BJ (cell line): ENCODE measurements around the gene MAK. TPM values are rescaled to one million over a fixed set of nuclear protein-coding genes. Genes with fewer than 3 reads are reported as not detected.
A peak's percentile ranks its signal among the peaks of the same experiment; 100 is the strongest.
"Not testable (repeated sequence)": the region's sequence is repeated elsewhere in the genome, so short reads cannot be mapped to it uniquely, and the experiment has no call there.

ENCODE experiments used
- CTCF ChIA-PET: fragments of 350-600 bp; formaldehyde crosslinking; extraction: SDS; loops from one replicate; lab custom pipeline; 2021; ENCODE audit warnings: antibody characterized with exemption, inconsistent platforms; lab: Yijun Ruan, JAX
- POLR2A ChIA-PET: fragments of 300-600 bp; sonication (Branson Sonifier 250); formaldehyde crosslinking; extraction: SDS; loops from one replicate; lab custom pipeline; 2021; ENCODE audit warnings: antibody characterized with exemption; lab: Charles Lee
- DNase-seq: peaks from one replicate; pipeline ENCODE4 v3.0.0-alpha.2; 2011; ENCODE audit warnings: low read depth
- H3K27me3 ChIP-seq: 2 replicates; pipeline ENCODE4 v1.6.0; 2011; ENCODE audit warnings: low read length; ENCODE audit not compliant: control insufficient read depth, insufficient read depth
- H3K36me3 ChIP-seq: 2 replicates; pipeline ENCODE4 v1.5.1; 2011; ENCODE audit warnings: low read length; ENCODE audit not compliant: control insufficient read depth, insufficient read depth
- H3K4me3 ChIP-seq: 2 replicates; pipeline ENCODE4 v1.5.1; 2011; ENCODE audit warnings: low read depth, mild to moderate bottlenecking, control low read depth, low read length
- CTCF ChIP-seq: IDR thresholded peaks from 2 replicates; pipeline ENCODE4 v1.5.1; 2011; ENCODE audit warnings: low read depth, mild to moderate bottlenecking, control low read depth, inconsistent platforms, low read length, moderate library complexity; ENCODE audit not compliant: insufficient read depth
- polyA minus RNA-seq: library from RNA; depleted of rRNA, polyadenylated mRNA; stranded (reverse); fragments of >200 nt; gene quantifications from 2 replicates; pipeline ENCODE4 v1.2.3, GENCODE V29; 2011; rRNA and poly(A)+ RNA removed
- polyA plus RNA-seq: library from polyadenylated mRNA; depleted of rRNA; stranded (reverse); fragments of >200 nt; gene quantifications from 2 replicates; pipeline ENCODE4 v1.2.3, GENCODE V29; 2011; rRNA removed

MAK gene
- polyA plus RNA-seq: not detected in 2 replicates
- 0.05 TPM in 1 of 2 replicates, not detected in the other for polyA minus RNA-seq

GRCh38 chr6:10837995-10838793 lies at the start of gene MAK:
Gene MAK (minus strand): TSS chr6:10838539. CDS start chr6:10830648, 7,891 bp downstream.
- CTCF ChIA-PET: interaction anchor here (1.2 kb wide), 1 partner anchor 36 kb away, joined by 3 read pairs; no protein-coding TSS in a partner anchor
- POLR2A ChIA-PET: no interaction called here
- no peak for TF ChIP-seq CTCF

DNA sequence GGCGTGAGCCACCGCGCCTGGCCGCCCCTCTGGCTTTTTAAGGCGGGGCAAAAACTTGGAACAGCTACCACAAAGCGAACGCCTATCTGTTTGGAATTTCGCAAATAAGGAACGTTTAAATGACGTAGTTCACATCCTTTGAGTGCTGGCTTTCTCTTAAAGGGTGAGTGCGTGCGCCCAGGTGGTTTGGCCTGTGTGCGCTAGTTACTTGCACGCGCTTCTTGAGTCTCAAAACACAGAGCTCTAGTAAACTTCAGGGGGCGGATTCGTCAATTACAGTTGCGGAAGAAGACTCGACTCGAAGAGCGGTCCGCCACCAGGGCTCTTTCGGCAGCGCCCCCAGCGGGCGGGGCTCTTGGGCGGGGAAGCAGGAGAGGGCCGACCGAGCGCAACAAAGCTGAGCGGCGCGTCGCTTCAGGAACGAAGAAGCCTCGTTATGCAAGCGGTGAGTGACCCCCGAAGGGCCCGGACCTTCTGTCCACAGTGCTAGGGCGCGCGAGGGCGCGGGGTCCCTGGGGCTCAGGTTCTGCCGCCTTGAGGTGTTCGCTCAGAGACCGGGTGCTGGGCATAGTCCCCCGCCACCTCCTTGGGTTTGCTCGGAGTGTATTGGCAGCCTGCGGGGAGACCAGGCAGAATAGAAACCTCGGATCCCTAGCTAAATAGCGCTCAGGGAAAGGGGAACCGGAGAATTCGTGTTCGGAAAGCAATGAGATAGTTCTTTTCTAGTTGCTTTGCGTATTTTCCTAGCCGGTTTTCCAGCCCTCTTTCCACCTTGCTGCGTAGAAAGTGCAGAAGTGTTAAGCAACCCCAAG lies 48.6 kb upstream of the MAK start, which contains the start of gene SYCP2L:
Gene SYCP2L, plus strand, starts transcription at position 362 of the 812 bp plus-strand sequence. Its CDS starts 75 bp downstream, at position 437.
- no peak for DNase-seq
- TF ChIP-seq CTCF: 0 out of 2 replicates have a peak, but pooled peaks have one; percentile 18
- ChIA-PET CTCF (no interaction called here), POLR2A (no interaction called here)
- no peak within 1 kb of the TSS for H3K4me3 ChIP-seq
- peaks cover 18% of the 10 kb centered on the region for H3K27me3 ChIP-seq
- H3K36me3 ChIP-seq: no peaks in the 10 kb centered on the region

More at GRCh38 chr6:10837995-10838793, at the start of gene MAK:
- no peaks in the 10 kb centered on the region for H3K36me3 ChIP-seq
- DNase-seq: peak; percentile 21
- H3K27me3 ChIP-seq: peaks cover 11% of the 10 kb centered on the region
- peak within 1 kb of the TSS; percentile 61 for H3K4me3 ChIP-seq

- DNase-seq, POLR2A ChIA-PET, H3K4me3 ChIP-seq, H3K36me3 ChIP-seq, CTCF ChIA-PET: not testable (repeated sequence)
- peaks cover 21% of the 10 kb centered on the region for H3K27me3 ChIP-seq
Observed at GRCh38 chr6:10886365-10886690, 48.0 kb upstream of the MAK start.

DNA sequence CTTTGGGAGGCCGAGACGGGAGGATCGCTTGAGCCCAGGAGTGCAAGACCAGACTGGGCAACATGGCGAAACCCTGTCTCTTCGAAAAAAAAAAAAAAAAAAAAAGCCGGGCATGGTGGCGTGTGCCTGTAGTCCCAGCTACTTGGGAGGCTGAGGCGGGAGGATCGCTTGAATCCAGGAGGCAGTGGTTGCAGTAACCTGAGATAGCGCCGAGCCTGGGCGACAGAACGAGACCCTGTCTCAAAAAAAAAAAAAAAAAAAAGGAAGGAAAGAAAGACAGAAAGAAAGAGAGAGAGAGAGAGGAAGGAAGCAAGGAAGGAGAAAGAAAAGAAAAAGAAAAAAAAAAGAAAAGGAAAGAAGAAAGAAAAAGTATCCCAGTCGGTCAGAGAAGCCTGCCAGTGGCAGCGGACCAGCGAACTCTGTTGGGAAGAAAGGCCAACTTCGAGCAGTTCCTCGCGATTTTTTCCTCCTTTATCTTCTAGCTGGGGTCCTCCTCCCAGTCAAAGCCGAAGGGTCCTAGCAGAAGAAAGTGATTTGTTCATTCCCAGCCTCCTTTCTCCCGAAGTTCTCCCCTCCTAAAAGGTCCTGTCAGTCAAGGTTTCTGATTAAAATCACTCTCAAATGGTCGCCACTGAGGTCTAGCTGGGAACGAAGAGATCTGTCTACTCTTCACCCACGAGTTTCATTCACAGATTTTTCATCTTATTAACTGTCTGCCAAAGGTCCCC lies 46.1 kb upstream of the MAK start:
- CTCF ChIA-PET: interaction anchor here (0.7 kb wide), 1 partner anchor 9 kb away, joined by 3 read pairs; no protein-coding TSS in a partner anchor
- peaks cover 23% of the 10 kb centered on the region for H3K27me3 ChIP-seq
- POLR2A ChIA-PET: no interaction called here

More for the DNA sequence above, 46.1 kb upstream of the MAK start:
- no peak for TF ChIP-seq CTCF
- Histone ChIP-seq H3K4me3 (no peak overlapping the region), H3K36me3 (no peaks in the 10 kb centered on the region)
- DNase-seq: no peak
